ENCODE results near the gene ZNF354C. TPM values are rescaled to one million over a fixed set of nuclear protein-coding genes. Genes with fewer than 3 reads are reported as not detected.
A peak's percentile ranks its signal among the peaks of the same experiment; 100 is the strongest.

The ZNF354C gene
- total RNA-seq, 2 donors from 2014 or later: 6.3 to 6.7 TPM

DNA sequence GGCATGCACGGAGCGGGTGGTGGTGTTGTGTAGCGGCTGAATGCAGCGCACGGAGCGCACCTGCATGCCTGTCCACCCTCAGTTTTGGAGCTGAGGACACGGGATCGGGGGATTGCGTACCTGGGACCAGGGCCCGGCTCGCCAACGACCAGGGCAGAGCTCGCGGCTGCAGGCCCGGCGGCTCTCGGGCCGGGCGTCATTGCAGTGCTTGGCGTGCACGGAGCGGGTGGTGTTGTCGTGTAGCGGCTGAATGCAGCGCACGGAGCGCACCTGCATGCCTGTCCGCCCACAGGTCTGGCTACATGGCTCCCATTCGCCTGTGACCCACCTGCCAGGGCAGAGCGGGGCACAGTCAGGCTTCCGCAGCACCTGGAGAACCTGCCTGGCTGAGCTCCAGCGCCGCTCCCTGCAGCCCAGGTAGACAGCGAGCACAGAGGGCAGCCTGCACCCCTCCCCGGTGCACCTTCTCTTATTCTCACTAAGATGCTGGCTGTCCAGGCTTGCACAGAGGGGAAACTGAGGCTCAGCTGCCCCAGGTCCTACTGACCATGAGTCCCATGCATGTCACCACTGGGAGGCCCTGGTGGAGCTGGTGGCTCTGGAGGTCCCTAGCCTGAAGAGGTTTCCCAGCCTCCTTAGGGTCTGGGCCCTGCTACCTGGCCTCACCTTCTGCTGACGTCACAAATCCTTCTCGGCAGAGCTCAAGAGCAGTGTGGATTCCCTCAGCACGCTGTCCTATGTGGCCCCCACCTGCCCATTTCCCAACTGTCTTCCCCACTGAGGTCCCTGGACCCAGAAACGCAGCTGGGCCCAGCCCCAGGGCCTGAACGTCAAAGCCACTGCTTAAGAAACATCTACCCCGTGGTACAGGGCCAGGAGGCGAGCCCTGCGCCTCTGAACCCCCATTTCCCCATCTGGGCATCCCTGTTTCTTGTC is 64.9 kb downstream of the ZNF354C start:
- intact Hi-C loops (cut with DNase I): no loop called here
- DNase-seq (ENCODE audit: low spot score): peak; percentile 66

DNA sequence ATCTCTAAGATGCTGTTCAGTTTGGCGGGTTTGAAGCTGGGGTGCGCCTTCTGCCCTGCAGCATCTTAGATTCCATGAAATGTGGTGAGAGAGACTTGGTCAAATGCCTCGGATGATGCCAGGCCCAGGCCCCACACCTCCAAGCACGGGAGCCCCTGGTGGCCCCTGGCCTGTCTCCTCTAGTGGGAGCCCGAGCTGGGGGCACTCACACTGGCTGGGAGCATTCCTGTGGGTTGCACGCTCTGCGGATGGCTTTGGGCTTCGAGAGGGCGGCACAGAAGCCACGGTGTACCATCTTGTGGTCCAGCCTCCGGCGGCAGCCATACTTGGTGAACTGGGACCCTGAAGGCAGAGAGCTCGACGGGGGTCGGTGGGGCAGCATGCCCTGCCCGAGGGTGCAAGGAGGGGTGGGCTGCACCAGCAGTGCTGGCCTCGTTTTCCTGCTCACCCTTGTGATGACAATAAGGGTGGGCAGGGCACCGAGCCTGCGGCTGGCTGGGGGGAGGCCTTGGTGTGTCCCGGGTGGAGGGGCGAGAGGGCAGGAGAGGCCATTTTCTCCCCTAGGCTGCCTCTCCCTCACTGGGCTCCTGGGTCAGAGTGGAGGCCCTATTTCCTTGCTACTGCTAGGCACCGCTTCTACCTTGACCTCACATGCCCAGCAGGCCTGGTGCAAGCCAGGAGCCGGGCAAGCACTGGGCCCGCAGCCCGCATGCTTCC is 65.8 kb downstream of the ZNF354C start:
- intact Hi-C loops (cut with DNase I): no loop called here
- peak; percentile 71 for DNase-seq (ENCODE audit: low spot score)

DNA sequence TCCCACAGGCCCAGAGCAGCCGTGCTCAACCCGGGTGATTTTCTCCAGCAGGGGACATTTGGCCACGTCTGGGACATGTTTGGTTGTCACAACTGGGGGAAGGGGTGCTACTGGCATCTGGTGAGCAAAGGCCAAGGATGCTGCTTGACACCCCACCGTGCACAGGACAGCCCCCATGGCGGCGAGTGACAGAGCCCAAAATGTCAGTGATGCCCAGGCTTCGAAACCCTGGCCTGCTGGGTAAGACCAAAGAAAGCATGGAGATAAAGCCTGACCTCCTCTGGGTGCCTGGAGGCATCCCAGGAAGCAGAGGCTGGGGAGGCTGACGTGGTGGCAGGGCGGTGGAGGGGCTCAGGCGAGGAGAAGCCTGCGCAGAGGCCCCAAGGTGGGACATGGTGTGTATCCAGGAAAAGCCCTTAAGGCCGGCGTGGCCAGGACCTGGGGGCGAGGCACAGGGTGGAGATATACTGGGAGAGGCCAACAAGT is 66.4 kb downstream of the ZNF354C start:
- intact Hi-C loops (cut with DNase I): no loop called here
- peak; percentile 58 for DNase-seq (ENCODE audit: low spot score)

- peak; percentile 73 for DNase-seq (ENCODE audit: low spot score)
- intact Hi-C loops (cut with DNase I): no loop called here
Observed at GRCh38 chr5:179127136-179128040, 67.2 kb downstream of the ZNF354C start.

GRCh38 chr5:179128041-179128365 is 67.8 kb downstream of the ZNF354C start:
- no peak for DNase-seq (ENCODE audit: low spot score)
- intact Hi-C loops (cut with DNase I): no loop called here

GRCh38 chr5:179128976-179129375 is 68.8 kb downstream of the ZNF354C start:
- peak; percentile 72 for DNase-seq (ENCODE audit: low spot score)
- intact Hi-C loops (cut with DNase I): no loop called here

GRCh38 chr5:179129607-179130071 is 69.5 kb downstream of the ZNF354C start:
- peak; percentile 67 for DNase-seq (ENCODE audit: low spot score)
- intact Hi-C loops (cut with DNase I): no loop called here

DNA sequence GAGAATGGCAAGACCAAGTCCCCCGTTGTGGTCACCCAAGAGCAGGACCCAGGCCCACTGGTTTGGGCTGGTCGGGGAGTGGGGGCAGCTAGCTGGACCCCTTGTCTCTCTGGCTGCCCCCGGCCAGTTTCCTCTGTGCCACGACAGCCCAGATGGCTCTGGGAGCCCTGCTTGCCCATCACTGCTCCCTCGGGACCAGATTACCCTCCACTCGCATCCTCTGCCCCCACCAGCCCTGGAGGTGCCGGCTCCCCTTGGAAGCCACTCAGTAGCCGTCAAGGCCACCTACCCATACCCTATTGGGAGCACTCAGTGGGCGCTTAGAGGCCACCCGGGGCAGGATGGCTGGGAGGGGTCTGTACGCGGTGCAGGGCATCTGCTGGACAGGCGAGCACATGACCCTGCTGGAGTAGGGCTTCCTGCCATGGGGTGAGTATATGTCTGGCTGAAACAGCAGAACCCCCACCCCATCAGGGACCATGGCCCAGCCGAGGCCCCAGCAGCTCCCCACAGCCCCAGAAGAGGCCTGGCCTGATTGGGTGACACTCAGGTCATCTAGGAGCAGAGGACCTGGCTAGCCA is 70.0 kb downstream of the ZNF354C start:
- DNase-seq (ENCODE audit: low spot score): peak; percentile 77
- intact Hi-C loops (cut with DNase I): no loop called here

DNA sequence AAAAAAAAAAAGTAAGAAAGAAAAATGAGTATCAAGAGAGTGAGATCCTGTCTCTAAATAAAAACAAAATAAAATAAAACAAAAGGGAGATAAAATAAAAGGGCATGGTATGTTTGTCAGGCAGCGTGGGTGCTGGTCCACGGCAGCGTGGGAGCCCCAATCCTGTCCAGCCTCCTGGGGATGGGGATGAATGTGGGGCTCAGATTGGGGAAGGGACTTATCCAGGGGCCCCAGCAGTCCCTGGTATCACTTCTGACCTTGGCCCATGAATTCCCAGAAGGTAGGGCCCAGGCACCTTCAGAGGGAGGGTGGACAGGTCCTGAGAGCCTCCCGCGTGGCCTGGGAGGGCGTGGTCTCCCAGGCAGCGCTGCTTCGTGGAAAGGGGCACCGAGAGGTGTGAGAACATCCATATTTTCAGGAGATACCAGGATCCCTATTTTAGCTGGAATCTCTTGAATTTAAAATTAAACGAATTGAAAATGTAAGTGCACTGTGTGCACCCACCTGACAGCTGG is 71.2 kb downstream of the ZNF354C start:
- DNase-seq (ENCODE audit: low spot score): peak; percentile 55

DNA sequence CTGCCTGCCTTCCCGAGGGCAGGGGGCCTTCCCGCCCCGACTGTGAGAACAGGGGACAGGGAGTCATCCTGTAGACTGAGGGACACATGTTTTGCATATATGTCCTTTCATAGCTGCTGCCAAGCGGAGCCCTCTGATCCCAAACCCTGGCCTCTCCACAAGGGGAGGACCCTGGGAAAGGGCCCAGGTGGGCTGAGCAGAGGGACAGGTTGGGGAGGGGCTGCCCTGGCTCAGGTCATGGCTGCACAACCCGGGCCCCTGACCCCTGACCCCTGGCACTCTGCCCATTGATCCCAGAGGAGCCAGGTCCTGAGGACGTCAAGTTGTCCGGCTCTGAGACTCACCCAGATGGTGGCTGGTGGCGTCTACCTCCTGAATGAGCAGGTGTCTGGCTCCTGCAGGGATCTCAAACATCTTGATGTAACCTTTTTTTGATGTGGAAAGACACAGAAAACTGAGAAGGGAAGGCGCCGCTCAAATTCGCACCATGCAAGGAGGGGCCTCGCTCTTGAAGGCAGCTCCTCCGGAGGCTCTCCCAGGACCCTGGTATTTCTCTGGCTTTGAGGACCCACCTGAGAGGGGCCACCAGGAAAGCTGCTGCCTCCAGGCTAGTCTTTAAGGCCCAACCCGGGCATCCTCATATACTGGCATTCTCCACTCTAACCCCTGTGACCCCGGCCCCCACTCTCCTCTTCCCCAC is 71.9 kb downstream of the ZNF354C start:
- intact Hi-C loops (cut with DNase I): no loop called here
- peak; percentile 58 for DNase-seq (ENCODE audit: low spot score)

More for the DNA sequence above, 71.2 kb downstream of the ZNF354C start:
- intact Hi-C loops (cut with DNase I): no loop called here

GRCh38 chr5:179132586-179133355 is 72.6 kb downstream of the ZNF354C start:
- peak; percentile 72 for DNase-seq (ENCODE audit: low spot score)
- intact Hi-C loops (cut with DNase I): no loop called here

Other genes starting within 250 kb of the ZNF354C start
- 10 to 100 TPM; 13.4 to 15.2 TPM for gene ZNF354B, start 200.4 kb upstream of the ZNF354C start, total RNA-seq
- gene ZFP2, start 164.5 kb upstream of the ZNF354C start, total RNA-seq: 1 to 10 TPM; 2.3 TPM
- gene ZNF454, start 119.2 kb upstream of the ZNF354C start, total RNA-seq: 1 to 10 TPM; 2.3 to 3.4 TPM
- not detected for gene GRM6, start 65.1 kb upstream of the ZNF354C start, total RNA-seq
- gene ZNF879, start 36.6 kb upstream of the ZNF354C start, total RNA-seq: 1 to 10 TPM; 2.7 to 3.2 TPM

Data from posterior vena cava (tissue), 2 donors.